ENCODE data around the gene PIKFYVE.
"Not testable (repeated sequence)": the region's sequence is repeated elsewhere in the genome, so short reads cannot be mapped to it uniquely, and the experiment has no call there.

Gene PIKFYVE

GRCh38 chr2:208304695-208305094, 38.6 kb downstream of the PIKFYVE start:
- no peak for DNase-seq (ENCODE audit: low spot score)

- DNase-seq (ENCODE audit: low spot score), result no peak
Observed at GRCh38 chr2:208306291-208306690, 40.2 kb downstream of the PIKFYVE start.

GRCh38 chr2:208311321-208311720, 45.3 kb downstream of the PIKFYVE start:
- DNase-seq (ENCODE audit: low spot score), result no peak

- no peak for DNase-seq (ENCODE audit: low spot score)
Observed at GRCh38 chr2:208311954-208312353, 45.9 kb downstream of the PIKFYVE start.

- no peak for DNase-seq (ENCODE audit: low spot score)
Observed at GRCh38 chr2:208315081-208315788, 49.2 kb downstream of the PIKFYVE start.

- no peak for DNase-seq (ENCODE audit: low spot score)
Observed at GRCh38 chr2:208318127-208318526, 52.1 kb downstream of the PIKFYVE start.

- no peak for DNase-seq (ENCODE audit: low spot score)
Observed at GRCh38 chr2:208319391-208319790, 53.3 kb downstream of the PIKFYVE start.

GRCh38 chr2:208320686-208321085, 54.6 kb downstream of the PIKFYVE start:
- DNase-seq (ENCODE audit: low spot score), result no peak

- no peak for DNase-seq (ENCODE audit: low spot score)
Observed at GRCh38 chr2:208326016-208326415, 60.0 kb downstream of the PIKFYVE start.

- DNase-seq (ENCODE audit: low spot score), result no peak
Observed at GRCh38 chr2:208329485-208329884, 63.4 kb downstream of the PIKFYVE start.

GRCh38 chr2:208334230-208334629, 68.2 kb downstream of the PIKFYVE start:
- no peak for DNase-seq (ENCODE audit: low spot score)

- no peak for DNase-seq (ENCODE audit: low spot score)
Observed at GRCh38 chr2:208346756-208347155, 80.7 kb downstream of the PIKFYVE start.

- no peak for DNase-seq (ENCODE audit: low spot score)
Observed at GRCh38 chr2:208350610-208351009, 84.6 kb downstream of the PIKFYVE start.

- no peak for DNase-seq (ENCODE audit: low spot score)
Observed at GRCh38 chr2:208352644-208353567, 86.9 kb downstream of the PIKFYVE start.

GRCh38 chr2:208354964-208355381, 88.9 kb downstream of the PIKFYVE start:
- DNase-seq (ENCODE audit: low spot score), result no peak

GRCh38 chr2:208356420-208356819, 90.4 kb downstream of the PIKFYVE start:
- DNase-seq (ENCODE audit: low spot score), result not testable (repeated sequence)

GRCh38 chr2:208356846-208357574, 91.0 kb downstream of the PIKFYVE start:
- DNase-seq (ENCODE audit: low spot score), result no peak

- DNase-seq (ENCODE audit: low spot score), result no peak
Observed at GRCh38 chr2:208358758-208359631, 92.9 kb downstream of the PIKFYVE start.

- DNase-seq (ENCODE audit: low spot score), result peak; percentile 46
Observed at GRCh38 chr2:208359632-208359986, 93.6 kb downstream of the PIKFYVE start.

GRCh38 chr2:208360259-208361076, 94.4 kb downstream of the PIKFYVE start:
- DNase-seq (ENCODE audit: low spot score), result no peak

- DNase-seq (ENCODE audit: low spot score), result no peak
Observed at GRCh38 chr2:208361077-208361441, 95.0 kb downstream of the PIKFYVE start.

Measured in ecto neural progenitor cell (in vitro differentiated cells).